OCI-LY3 (cell line): ENCODE measurements around the gene SHCBP1L.

ENCODE experiments used
- EZH2phosphoT487 ChIP-seq: fragments of 200-600 bp; shearing (Covaris generic); IDR thresholded peaks from 2 replicates; pipeline ENCODE4 v1.6.1; 2018; ENCODE audit warnings: antibody characterized with exemption, mixed run types, low read depth
- TF ChIP-seq, protein P1 (sequence below): fragments of 200-600, 300-600 bp; sonication (generic); IDR thresholded peaks from 2 replicates; pipeline ENCODE4 v1.5.1; 2014; ENCODE audit warnings: antibody characterized with exemption, low read length, low read depth

DNA sequence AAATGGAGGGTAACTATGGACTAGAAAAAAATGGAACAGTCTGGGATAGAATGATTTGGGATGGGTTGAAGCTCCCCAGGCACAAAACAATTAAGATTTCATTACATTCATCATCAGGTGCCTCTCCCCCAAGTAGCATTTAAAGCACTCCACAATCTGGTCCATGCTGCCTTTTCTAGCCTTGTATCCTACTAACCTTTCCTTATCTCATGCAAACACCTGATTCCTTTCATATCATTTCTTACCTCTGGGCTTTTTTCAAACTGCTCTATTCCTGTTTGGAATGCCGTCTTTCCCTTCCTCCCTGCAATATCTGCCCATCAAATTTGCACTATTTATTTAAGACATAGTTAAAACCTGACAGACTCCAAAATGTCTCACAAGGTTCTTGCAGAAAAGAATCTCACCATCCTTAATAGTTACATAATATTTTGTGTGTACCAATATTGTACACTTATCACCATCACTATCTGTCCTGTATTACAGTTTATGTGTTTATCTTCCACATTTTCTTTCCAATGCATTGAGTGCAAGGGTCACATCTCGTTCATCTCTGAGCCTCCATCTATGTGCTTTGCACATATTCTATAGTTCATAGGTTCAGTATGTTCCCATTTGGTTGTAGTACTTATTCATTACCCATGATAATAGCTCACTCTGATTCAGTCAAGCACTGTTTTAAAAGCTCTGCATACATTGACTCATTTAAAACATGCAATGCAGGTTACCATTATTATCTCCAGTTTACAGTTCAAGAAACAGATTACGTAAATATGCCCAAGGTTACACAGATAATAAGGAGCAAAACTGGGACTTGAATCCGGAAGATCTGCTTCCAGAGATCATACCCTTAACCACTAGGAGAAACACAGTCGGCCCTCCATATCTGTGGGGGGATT lies 16.1 kb upstream of the SHCBP1L start:
- TF ChIP-seq, protein P1, sequence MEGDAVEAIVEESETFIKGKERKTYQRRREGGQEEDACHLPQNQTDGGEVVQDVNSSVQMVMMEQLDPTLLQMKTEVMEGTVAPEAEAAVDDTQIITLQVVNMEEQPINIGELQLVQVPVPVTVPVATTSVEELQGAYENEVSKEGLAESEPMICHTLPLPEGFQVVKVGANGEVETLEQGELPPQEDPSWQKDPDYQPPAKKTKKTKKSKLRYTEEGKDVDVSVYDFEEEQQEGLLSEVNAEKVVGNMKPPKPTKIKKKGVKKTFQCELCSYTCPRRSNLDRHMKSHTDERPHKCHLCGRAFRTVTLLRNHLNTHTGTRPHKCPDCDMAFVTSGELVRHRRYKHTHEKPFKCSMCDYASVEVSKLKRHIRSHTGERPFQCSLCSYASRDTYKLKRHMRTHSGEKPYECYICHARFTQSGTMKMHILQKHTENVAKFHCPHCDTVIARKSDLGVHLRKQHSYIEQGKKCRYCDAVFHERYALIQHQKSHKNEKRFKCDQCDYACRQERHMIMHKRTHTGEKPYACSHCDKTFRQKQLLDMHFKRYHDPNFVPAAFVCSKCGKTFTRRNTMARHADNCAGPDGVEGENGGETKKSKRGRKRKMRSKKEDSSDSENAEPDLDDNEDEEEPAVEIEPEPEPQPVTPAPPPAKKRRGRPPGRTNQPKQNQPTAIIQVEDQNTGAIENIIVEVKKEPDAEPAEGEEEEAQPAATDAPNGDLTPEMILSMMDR: no peak
- TF ChIP-seq EZH2phosphoT487: no peak
